ENCODE data around the gene AKNAD1.

AKNAD1 gene

GRCh38 chr1:108826081-108826635 lies 30.7 kb downstream of the AKNAD1 start:
- H3K9me3 Mint-ChIP-seq, result no peaks in the 10 kb centered on the region
- H3K4me1 Mint-ChIP-seq (ENCODE audit: low read depth), result no peaks in the 10 kb centered on the region
- no peak overlapping the region for H3K4me3 Mint-ChIP-seq
- no peaks in the 10 kb centered on the region for H3K36me3 Mint-ChIP-seq (ENCODE audit: low read depth)
- H3K27me3 Mint-ChIP-seq, result peaks cover 5% of the 10 kb centered on the region
- no peak overlapping the region for H3K27ac Mint-ChIP-seq

GRCh38 chr1:108824051-108824450 lies 32.8 kb downstream of the AKNAD1 start:
- Mint-ChIP-seq H3K9me3 (no peaks in the 10 kb centered on the region), H3K4me3 (no peak overlapping the region), H3K27ac (no peak overlapping the region), H3K27me3 (peaks cover 5% of the 10 kb centered on the region), H3K36me3 (ENCODE audit: low read depth) (no peaks in the 10 kb centered on the region), H3K4me1 (ENCODE audit: low read depth) (no peaks in the 10 kb centered on the region)

GRCh38 chr1:108823632-108824031 lies 33.3 kb downstream of the AKNAD1 start:
- H3K4me1 Mint-ChIP-seq (ENCODE audit: low read depth), result no peaks in the 10 kb centered on the region
- no peak overlapping the region for H3K27ac Mint-ChIP-seq
- H3K4me3 Mint-ChIP-seq, result no peak overlapping the region
- peaks cover 5% of the 10 kb centered on the region for H3K27me3 Mint-ChIP-seq
- no peaks in the 10 kb centered on the region for H3K36me3 Mint-ChIP-seq (ENCODE audit: low read depth)
- no peaks in the 10 kb centered on the region for H3K9me3 Mint-ChIP-seq

- Mint-ChIP-seq H3K9me3 (no peaks in the 10 kb centered on the region), H3K4me1 (ENCODE audit: low read depth) (no peaks in the 10 kb centered on the region), H3K27me3 (peaks cover 5% of the 10 kb centered on the region), H3K36me3 (ENCODE audit: low read depth) (no peaks in the 10 kb centered on the region), H3K4me3 (no peak overlapping the region), H3K27ac (no peak overlapping the region)
These were observed 37.0 kb downstream of the AKNAD1 start for GRCh38 chr1:108819878-108820277.

- Mint-ChIP-seq H3K9me3 (no peaks in the 10 kb centered on the region), H3K27ac (no peak overlapping the region), H3K27me3 (peaks cover 5% of the 10 kb centered on the region), H3K4me3 (no peak overlapping the region), H3K4me1 (ENCODE audit: low read depth) (no peaks in the 10 kb centered on the region), H3K36me3 (ENCODE audit: low read depth) (no peaks in the 10 kb centered on the region)
These were observed 39.1 kb downstream of the AKNAD1 start for GRCh38 chr1:108817811-108818210.

- H3K4me3 Mint-ChIP-seq, result no peak overlapping the region
- no peaks in the 10 kb centered on the region for H3K36me3 Mint-ChIP-seq (ENCODE audit: low read depth)
- H3K4me1 Mint-ChIP-seq (ENCODE audit: low read depth), result no peaks in the 10 kb centered on the region
- no peak overlapping the region for H3K27ac Mint-ChIP-seq
- H3K27me3 Mint-ChIP-seq, result peaks cover 5% of the 10 kb centered on the region
- H3K9me3 Mint-ChIP-seq, result no peaks in the 10 kb centered on the region
These were observed 39.9 kb downstream of the AKNAD1 start for GRCh38 chr1:108817016-108817415.

- Mint-ChIP-seq H3K4me3 (no peak overlapping the region), H3K4me1 (ENCODE audit: low read depth) (no peaks in the 10 kb centered on the region), H3K9me3 (no peaks in the 10 kb centered on the region), H3K27ac (no peak overlapping the region), H3K36me3 (ENCODE audit: low read depth) (no peaks in the 10 kb centered on the region), H3K27me3 (peaks cover under 1% of the 10 kb centered on the region)
These were observed 40.6 kb downstream of the AKNAD1 start for GRCh38 chr1:108816049-108816893.

- Mint-ChIP-seq H3K36me3 (ENCODE audit: low read depth) (peaks cover under 1% of the 10 kb centered on the region), H3K4me3 (no peak overlapping the region), H3K27me3 (no peaks in the 10 kb centered on the region), H3K9me3 (no peaks in the 10 kb centered on the region), H3K27ac (no peak overlapping the region), H3K4me1 (ENCODE audit: low read depth) (no peaks in the 10 kb centered on the region)
These were observed 41.3 kb downstream of the AKNAD1 start for GRCh38 chr1:108815566-108815965.

GRCh38 chr1:108814343-108815125 lies 42.4 kb downstream of the AKNAD1 start:
- Mint-ChIP-seq H3K4me1 (ENCODE audit: low read depth) (no peaks in the 10 kb centered on the region), H3K27ac (no peak overlapping the region), H3K27me3 (no peaks in the 10 kb centered on the region), H3K36me3 (ENCODE audit: low read depth) (peaks cover 11% of the 10 kb centered on the region), H3K4me3 (no peak overlapping the region), H3K9me3 (no peaks in the 10 kb centered on the region)

GRCh38 chr1:108813326-108813725 lies 43.6 kb downstream of the AKNAD1 start:
- Mint-ChIP-seq H3K27ac (no peak overlapping the region), H3K4me3 (no peak overlapping the region), H3K36me3 (ENCODE audit: low read depth) (peaks cover 20% of the 10 kb centered on the region), H3K4me1 (ENCODE audit: low read depth) (no peaks in the 10 kb centered on the region), H3K27me3 (no peaks in the 10 kb centered on the region), H3K9me3 (no peaks in the 10 kb centered on the region)

- H3K4me1 Mint-ChIP-seq (ENCODE audit: low read depth), result no peaks in the 10 kb centered on the region
- H3K4me3 Mint-ChIP-seq, result no peak overlapping the region
- H3K27ac Mint-ChIP-seq, result no peak overlapping the region
- peaks cover 21% of the 10 kb centered on the region for H3K36me3 Mint-ChIP-seq (ENCODE audit: low read depth)
- no peaks in the 10 kb centered on the region for H3K9me3 Mint-ChIP-seq
- no peaks in the 10 kb centered on the region for H3K27me3 Mint-ChIP-seq
These were observed 45.3 kb downstream of the AKNAD1 start for GRCh38 chr1:108811611-108812010.

- no peaks in the 10 kb centered on the region for H3K4me1 Mint-ChIP-seq (ENCODE audit: low read depth)
- peaks cover 35% of the 10 kb centered on the region for H3K36me3 Mint-ChIP-seq (ENCODE audit: low read depth)
- no peaks in the 10 kb centered on the region for H3K27me3 Mint-ChIP-seq
- H3K9me3 Mint-ChIP-seq, result no peaks in the 10 kb centered on the region
- H3K4me3 Mint-ChIP-seq, result no peak overlapping the region
- no peak overlapping the region for H3K27ac Mint-ChIP-seq
These were observed 48.5 kb downstream of the AKNAD1 start for GRCh38 chr1:108808438-108808837.

- Mint-ChIP-seq H3K9me3 (no peaks in the 10 kb centered on the region), H3K4me3 (no peak overlapping the region), H3K27ac (no peak overlapping the region), H3K4me1 (ENCODE audit: low read depth) (no peaks in the 10 kb centered on the region), H3K36me3 (ENCODE audit: low read depth) (peaks cover 41% of the 10 kb centered on the region), H3K27me3 (no peaks in the 10 kb centered on the region)
These were observed 53.3 kb downstream of the AKNAD1 start for GRCh38 chr1:108803548-108803947.

- Mint-ChIP-seq H3K4me1 (ENCODE audit: low read depth) (no peaks in the 10 kb centered on the region), H3K4me3 (no peak overlapping the region), H3K36me3 (ENCODE audit: low read depth) (peaks cover 45% of the 10 kb centered on the region), H3K9me3 (no peaks in the 10 kb centered on the region), H3K27ac (no peak overlapping the region), H3K27me3 (no peaks in the 10 kb centered on the region)
These were observed 55.8 kb downstream of the AKNAD1 start for GRCh38 chr1:108801101-108801500.

GRCh38 chr1:108799001-108799400 lies 57.9 kb downstream of the AKNAD1 start:
- Mint-ChIP-seq H3K4me3 (no peak overlapping the region), H3K27me3 (no peaks in the 10 kb centered on the region), H3K9me3 (no peaks in the 10 kb centered on the region), H3K27ac (no peak overlapping the region), H3K4me1 (ENCODE audit: low read depth) (peaks cover 2% of the 10 kb centered on the region), H3K36me3 (ENCODE audit: low read depth) (peaks cover 45% of the 10 kb centered on the region)
